Activated CD4-positive, alpha-beta T cell treated with anti-CD3 and anti-CD28 coated beads for 4 hours (primary cell): ENCODE results near the gene ETS1.
A peak's percentile ranks its signal among the peaks of the same experiment; 100 is the strongest.

Experiments used
- DNase-seq, 2 donors: peaks; one replicate each; pipeline ENCODE4 v3.0.0-alpha.2; 2020

Gene ETS1

DNA sequence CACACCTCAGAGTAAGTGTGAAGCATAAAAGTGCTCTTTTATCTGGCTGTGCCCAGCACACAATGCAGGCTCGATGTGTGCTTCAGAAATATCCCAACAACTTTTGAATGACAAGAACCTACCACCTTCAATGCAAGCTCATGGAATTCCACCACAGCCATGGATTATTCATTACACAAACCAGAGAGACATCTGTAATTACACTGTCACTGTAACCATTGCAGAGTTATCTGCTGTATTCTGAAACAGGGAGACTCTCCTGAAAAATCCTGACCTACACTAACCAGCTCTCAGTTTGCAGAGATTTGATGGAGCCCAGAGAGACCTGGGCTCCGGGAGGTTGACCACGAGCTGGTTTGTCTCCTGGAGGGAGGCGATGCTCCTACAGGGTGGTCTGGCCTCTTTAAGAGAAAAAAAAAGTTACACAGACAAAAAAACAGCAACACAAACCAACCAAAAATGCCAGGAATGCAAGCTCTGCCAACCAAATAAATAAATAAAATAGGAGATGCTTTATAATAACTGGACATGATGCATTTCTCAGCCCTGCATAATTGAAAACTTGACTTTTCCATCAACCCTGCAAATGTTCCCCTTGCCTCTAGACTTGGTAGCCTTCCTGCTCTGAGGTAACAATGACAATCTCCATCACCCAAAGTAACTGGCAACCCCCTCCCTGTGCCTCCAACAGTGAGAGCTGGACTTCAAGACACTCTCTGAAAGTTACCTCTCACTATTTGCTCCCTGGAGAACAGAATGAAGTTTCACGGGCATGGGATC is 69.7 kb downstream of the ETS1 start:
- DNase-seq = no peak

DNA sequence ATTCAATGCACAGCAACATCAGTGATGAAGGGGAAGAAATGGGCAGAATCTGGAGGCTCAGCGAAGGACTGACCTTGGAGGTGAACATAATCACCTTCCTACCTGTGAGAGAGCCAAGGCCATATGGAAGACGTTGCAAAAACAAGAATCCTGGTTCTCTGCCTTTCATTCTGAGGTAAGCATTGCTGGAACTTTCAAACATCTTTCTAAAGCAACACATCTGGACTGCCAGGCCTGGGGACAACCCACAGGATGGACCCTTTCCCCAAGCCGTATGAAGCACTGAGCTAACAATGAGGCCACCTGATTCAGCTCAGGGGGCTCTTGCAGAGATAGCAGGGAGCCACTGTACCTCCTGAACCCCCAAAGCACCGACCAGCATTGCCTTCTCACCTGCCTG is 70.5 kb downstream of the ETS1 start:
- DNase-seq = no peak

DNA sequence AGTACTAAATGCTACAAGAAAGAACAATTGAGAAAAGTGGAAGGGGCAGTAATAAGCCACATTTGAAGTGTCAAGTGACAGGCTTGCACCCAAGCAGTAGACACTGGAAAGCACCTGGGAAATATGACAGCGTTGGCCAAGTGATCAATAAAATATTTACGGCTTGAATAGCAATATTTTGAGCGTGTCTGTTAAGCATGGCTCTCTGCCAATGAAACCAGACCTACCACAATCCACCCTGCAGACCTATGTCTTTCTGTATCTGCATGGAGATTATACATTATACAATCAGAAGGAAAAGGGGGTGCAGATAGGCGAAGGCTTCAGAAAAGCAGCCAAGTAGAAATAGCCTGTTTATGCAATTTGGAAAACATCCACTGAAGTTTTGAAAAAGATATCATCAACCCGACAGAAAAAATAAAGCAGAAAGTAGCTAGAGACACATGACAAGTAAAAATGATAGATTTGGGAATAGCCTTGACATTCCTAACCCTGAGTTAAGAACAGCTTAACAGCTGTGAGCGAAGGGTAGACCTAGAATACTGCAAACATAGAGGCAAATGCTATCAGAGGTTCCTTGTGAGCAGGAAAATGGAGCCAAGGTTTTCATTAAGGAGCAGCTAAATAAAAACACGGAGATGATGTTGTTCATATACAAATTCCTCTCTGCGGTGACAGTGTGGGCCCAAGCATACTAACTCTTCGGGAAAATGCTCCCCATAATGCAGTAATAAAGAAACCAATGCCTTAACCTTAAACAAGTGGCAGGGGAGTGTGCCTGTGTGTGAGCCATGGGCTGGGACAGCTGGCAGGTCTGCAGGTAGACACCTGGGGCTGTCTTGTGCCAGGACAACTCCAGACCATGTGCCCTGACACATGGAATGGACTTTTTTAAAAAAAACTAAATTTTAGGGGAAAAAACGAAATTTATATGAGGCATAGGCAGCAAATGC is 71.3 kb downstream of the ETS1 start:
- DNase-seq = no peak

- DNase-seq = no peak
These were observed 72.3 kb downstream of the ETS1 start for GRCh38 chr11:128515086-128515485.

DNA sequence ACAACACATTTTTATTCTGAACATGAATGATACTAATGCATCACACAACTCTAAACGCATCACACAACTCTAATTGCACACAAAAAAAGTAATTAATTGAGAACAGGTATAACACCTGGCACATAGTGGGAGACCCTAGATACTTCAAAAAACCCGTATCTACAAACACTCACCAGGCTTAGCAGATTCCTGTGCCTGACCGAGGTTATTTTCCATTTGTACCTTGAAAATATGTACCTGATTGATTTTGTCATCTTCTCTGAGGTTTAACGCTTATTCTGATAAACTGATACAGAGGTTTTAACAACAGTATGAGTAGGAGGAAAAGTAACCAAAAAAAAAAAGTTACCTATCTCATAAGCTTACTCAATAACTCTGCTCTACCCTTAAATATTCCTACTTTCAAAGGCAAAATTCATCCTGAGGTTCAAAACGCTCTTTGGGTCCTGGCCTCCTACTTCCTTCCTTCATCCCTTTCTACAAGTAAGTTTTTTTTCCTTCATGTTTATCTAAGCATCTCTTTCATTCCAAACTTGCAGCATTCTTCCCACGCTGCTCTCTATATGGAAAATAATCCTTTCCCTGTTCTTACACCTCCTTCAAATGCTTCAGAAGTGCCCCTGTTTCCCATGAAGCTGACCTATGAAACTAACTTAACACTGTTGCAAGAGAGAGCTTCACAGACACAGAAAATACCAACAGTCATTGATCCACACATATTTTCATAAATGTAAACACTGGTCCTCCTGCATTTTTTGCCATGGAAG is 73.3 kb downstream of the ETS1 start:
- no peak for DNase-seq

DNA sequence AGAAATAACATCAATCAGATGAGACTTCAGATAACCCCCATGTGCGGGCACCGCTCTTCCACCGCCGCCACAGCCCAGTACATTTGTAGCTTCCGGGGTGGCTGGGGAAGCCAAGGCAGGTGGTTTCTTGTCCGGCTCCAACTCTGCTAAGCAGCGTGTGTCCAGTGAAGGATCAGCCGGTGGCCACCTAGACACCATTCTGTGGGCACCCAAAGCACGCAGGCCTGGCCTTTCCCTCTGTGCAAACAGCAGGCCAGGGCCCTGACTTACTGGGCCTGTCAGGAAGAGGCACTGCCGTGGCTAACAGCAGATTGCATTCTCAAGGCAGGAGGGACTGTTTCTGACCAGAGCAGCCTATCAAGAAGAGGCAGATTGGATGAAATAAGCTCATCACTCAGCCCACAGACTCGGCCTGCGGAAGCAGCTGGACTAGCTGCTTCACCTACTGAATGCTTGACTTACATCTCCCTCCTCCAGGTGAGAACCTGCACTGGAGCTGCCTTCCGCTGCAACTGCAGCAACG is 74.8 kb downstream of the ETS1 start:
- no peak for DNase-seq

DNA sequence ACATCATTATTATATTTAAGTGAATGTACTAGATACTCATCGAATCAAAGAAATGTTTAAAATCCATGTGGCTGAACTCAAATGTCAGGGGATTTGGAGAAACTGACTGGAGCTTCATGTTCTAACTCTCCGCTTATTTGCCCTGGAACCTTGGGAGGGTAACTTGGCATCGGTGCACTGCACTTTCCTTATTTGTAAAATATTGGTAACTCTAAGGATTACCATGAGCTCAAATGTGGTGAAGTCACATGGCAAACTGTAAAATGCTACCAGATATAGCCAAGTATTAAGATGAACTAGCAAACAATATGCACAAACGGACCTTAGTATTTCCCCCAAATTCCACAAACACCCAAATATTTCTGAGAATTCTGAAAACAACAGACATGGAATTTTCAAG is 75.6 kb downstream of the ETS1 start:
- DNase-seq = no peak

GRCh38 chr11:128509621-128510389 is 77.6 kb downstream of the ETS1 start:
- DNase-seq = no peak

- DNase-seq = no peak
These were observed 78.4 kb downstream of the ETS1 start for GRCh38 chr11:128508770-128509510.

GRCh38 chr11:128507936-128508335 is 79.4 kb downstream of the ETS1 start:
- no peak for DNase-seq

- DNase-seq = peak; percentile 49 to 50
These were observed 80.3 kb downstream of the ETS1 start for GRCh38 chr11:128506999-128507611.

DNA sequence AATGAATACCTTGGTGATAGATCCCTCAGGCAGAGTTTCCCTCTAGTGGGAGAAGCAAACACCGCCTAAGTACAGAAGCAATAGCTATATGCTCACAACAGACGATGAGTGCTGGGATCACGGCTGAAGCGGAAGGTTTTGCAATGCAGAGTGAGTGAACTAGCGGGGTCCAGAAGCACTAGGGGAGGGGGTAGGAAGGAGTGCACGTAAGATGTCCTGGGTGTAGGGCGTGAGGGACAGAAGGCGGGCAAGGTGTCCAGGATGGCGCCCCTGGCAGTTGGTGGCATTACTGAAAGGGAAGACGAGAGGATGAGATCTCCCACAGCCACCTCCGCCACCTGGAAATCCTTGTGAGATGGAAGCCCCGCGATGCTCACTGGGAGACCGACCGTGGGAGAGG is 81.0 kb downstream of the ETS1 start:
- no peak for DNase-seq

- no peak for DNase-seq
These were observed 81.8 kb downstream of the ETS1 start for GRCh38 chr11:128505449-128506065.

DNA sequence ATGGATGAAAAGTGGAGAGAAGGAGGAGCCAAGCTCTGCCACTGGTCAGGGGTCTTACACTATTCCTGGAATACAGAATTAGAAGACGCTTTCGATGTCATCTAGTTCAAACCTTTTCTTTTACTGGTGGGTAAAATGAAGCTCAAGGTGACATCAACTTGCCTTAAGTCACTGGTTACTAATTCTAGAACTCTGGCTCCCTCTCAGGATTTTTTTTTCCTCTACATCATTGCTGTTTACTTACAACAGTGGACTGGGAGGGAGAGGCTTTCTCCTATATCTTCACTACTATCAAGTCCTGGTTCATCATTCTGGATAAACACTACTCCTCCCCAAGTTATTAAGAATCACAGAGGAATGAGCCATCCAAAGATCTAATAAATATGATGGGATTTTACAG is 82.9 kb downstream of the ETS1 start:
- DNase-seq = no peak

DNA sequence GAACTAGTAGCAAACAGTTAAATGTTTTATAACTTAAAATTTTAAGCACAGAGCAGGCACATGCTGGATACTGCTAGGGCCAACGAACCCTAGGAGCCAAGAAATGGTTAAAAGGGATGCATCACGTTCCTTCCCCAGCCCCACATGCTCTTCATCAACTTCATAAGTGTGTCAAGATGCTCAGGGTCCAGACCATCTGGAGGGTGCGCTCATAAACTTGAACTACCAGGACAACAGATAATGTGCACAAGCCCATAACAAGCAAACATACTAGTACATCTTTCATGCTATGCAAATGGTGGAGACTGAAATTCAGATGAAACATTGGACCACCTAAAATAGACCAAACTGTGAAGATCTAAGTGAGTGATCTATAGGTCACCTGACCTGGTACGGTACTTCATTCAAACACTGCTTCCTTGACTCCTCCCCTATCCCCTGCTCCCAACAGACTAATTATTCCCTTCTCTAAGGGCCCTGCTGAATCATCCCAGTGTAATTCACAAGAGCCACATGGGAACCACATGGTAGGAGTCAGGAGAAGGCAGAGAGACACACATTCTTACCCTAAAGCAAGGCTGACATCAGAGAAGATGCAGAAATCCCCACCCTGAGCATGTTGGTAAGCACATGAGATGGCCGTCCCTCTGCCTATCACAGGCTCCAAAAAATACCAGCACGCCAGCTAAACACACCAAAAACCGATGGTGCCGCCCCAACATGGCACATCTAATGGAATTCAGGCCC is 83.9 kb downstream of the ETS1 start:
- peak in 1 of 2 donors; percentile 41 for DNase-seq

DNA sequence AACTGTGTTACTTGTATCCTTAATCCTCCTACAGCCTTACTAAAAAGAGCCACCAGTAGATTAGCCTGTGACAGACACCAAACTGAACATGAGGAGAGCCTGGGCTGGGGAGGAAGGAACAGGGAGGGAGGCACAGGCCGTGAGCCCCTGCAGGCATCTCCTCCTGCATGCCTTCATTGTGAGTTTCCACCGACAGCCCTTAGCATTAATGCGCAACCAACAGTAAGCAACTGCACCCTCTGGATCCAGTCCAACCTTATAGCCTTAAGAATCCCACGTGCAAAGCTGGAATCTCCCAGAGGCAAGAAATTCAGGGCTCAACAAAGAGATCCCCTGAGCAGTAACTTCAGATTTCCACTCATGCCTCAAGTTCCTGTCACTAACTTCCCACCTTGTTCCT is 84.6 kb downstream of the ETS1 start:
- DNase-seq = no peak

DNA sequence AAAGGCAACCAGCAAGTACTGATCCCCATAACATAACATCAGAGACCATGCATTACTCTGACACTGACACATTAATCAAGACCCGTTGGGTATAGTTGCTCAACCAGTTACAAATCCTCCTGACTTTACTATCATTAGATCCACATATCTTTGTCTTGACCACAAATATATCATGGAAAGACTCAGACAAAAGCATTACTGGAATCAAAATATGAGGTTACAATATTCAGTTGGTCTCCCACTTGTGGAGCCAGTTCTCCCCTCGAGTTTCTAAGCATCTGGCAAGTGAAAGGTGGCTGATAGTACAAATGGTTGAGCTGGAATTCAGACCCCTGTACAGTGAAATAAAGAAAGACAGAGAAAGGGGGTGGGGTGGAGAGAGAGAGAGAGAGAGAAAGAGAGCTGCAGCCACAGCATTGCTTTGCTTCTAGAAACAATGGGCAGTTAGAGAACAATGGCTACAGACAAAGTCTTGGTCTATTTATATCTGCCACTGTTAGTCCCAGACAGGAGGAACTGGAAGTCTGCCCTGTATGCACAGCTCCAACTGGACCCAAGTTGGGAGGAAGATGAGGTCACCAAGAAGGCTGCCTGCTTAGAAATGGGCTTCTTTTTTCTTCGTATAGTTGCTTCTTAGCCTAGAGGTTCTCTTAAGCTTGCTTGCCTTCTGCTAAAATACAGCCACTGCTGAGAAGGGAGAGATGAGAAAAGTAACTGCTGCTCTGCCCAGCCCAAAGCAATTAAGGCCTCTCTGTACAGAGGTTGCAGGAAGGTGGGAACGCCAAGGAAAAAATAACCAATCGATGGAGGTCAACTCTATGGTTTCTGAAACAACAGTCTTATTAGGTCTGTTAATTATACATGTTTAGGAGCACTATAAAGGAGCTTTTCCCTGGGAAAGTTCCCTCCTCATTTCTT is 85.5 kb downstream of the ETS1 start:
- DNase-seq = no peak

DNA sequence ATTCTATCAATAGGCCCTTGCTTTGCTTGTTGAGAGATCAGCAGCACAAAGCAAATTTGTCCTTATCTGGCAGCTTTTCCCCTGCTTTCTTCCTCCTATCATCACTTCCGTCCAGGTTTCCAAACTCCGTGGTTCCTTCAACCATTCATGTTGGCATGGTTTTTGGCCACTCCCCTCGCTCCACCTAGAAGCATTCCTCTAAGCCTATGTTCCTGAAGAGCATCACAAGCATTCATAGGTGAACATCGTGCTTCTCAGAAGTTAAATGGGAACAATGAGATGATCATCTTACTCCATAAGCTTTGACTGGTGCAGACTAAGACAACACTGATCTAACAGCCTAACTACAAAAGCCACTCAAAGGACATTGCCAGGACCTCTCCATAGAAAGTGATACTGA is 86.3 kb downstream of the ETS1 start:
- DNase-seq = no peak

GRCh38 chr11:128500493-128500892 is 86.9 kb downstream of the ETS1 start:
- no peak for DNase-seq
